ENCODE data around the gene SSH3.

GRCh38 chr11:67282876-67283371, 20.4 kb upstream of the SSH3 start:
- TF ChIP-seq CTCF (IDR thresholded peaks at IDR 0.05) (no peak), POLR2A (IDR thresholded peaks at IDR 0.05) (no peak)
